Measurements from ENCODE around the gene PPP2R1B. TPM values are rescaled to one million over a fixed set of nuclear protein-coding genes. Genes with fewer than 3 reads are reported as not detected.
A peak's percentile ranks its signal among the peaks of the same experiment; 100 is the strongest.

The PPP2R1B gene
- total RNA-seq, 2 donors from 2014 or later, result 24.7 to 41.5 TPM

GRCh38 chr11:111735262-111736116 is 30.7 kb downstream of the PPP2R1B start:
- TF ChIP-seq, protein P1, sequence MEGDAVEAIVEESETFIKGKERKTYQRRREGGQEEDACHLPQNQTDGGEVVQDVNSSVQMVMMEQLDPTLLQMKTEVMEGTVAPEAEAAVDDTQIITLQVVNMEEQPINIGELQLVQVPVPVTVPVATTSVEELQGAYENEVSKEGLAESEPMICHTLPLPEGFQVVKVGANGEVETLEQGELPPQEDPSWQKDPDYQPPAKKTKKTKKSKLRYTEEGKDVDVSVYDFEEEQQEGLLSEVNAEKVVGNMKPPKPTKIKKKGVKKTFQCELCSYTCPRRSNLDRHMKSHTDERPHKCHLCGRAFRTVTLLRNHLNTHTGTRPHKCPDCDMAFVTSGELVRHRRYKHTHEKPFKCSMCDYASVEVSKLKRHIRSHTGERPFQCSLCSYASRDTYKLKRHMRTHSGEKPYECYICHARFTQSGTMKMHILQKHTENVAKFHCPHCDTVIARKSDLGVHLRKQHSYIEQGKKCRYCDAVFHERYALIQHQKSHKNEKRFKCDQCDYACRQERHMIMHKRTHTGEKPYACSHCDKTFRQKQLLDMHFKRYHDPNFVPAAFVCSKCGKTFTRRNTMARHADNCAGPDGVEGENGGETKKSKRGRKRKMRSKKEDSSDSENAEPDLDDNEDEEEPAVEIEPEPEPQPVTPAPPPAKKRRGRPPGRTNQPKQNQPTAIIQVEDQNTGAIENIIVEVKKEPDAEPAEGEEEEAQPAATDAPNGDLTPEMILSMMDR (IDR thresholded peaks at IDR 0.05), result no peak
- TF ChIP-seq POLR2A (IDR thresholded peaks at IDR 0.05), result peak in 1 of 3 donors; percentile 16
- DNase-seq (peak in 3 of 4 donors; percentile 67 to 74 (median 68)), ATAC-seq (peak; percentile 64)
- peaks cover 0 to 3% of the 10 kb centered on the region in 2 donors for H3K36me3 ChIP-seq (replicated peaks in 1 of 2; ENCODE audit: insufficient read depth in 1 of 2, low read depth in 2 of 2)
- WGBS, 2 donors, result 56 to 67% methylated on average over 11 to 19 of the region's 19 CpGs
- H3K4me1 ChIP-seq, result peaks cover 72% of the 10 kb centered on the region
- H3K27ac ChIP-seq, result peak overlapping the region; percentile 27 to 79 (median 72)
- H3K27me3 ChIP-seq, result no peaks in the 10 kb centered on the region
- H3K9me3 ChIP-seq, result no peaks in the 10 kb centered on the region
- H3K4me3 ChIP-seq, result no peak overlapping the region
- intact Hi-C loops (cut with DNase I), result no loop called here

GRCh38 chr11:111734954-111735261 is 31.3 kb downstream of the PPP2R1B start:
- no peak overlapping the region for H3K4me3 ChIP-seq
- TF ChIP-seq, protein P1 (IDR thresholded peaks at IDR 0.05), result no peak
- TF ChIP-seq POLR2A (IDR thresholded peaks at IDR 0.05), result peak in 1 of 3 donors; percentile 39
- H3K27me3 ChIP-seq, result no peaks in the 10 kb centered on the region
- no peaks in the 10 kb centered on the region for H3K9me3 ChIP-seq
- H3K4me1 ChIP-seq, result peaks cover 72% of the 10 kb centered on the region
- DNase-seq (no peak), ATAC-seq (no peak)
- H3K36me3 ChIP-seq (replicated peaks in 1 of 2; ENCODE audit: insufficient read depth in 1 of 2, low read depth in 2 of 2), result peaks cover 0 to 3% of the 10 kb centered on the region in 2 donors
- intact Hi-C loops (cut with DNase I), result no loop called here
- peak overlapping the region; percentile 27 to 79 (median 72) for H3K27ac ChIP-seq
- WGBS, 2 donors, result 86 to 89% methylated on average over 6 of the region's 6 CpGs

GRCh38 chr11:111734101-111734953 is 31.9 kb downstream of the PPP2R1B start:
- 77 to 86% methylated on average over 8 of the region's 8 CpGs for WGBS, 2 donors
- intact Hi-C loops (cut with DNase I), result no loop called here
- ATAC-seq (no peak), DNase-seq (no peak)
- Histone ChIP-seq H3K4me1 (peaks cover 72% of the 10 kb centered on the region), H3K9me3 (no peaks in the 10 kb centered on the region), H3K4me3 (no peak overlapping the region), H3K27me3 (no peaks in the 10 kb centered on the region), H3K27ac (peak overlapping the region; percentile 27 to 79 (median 72)), H3K36me3 (replicated peaks in 1 of 2; ENCODE audit: insufficient read depth in 1 of 2, low read depth in 2 of 2) (peaks cover 0 to 3% of the 10 kb centered on the region in 2 donors)
- TF ChIP-seq POLR2A (IDR thresholded peaks at IDR 0.05), result no peak
- TF ChIP-seq, protein P1 (IDR thresholded peaks at IDR 0.05), result no peak

GRCh38 chr11:111733611-111734088 is 32.5 kb downstream of the PPP2R1B start:
- H3K27ac ChIP-seq, result peak overlapping the region; percentile 27 to 79 (median 72)
- H3K4me3 ChIP-seq, result no peak overlapping the region
- peaks cover 0 to 3% of the 10 kb centered on the region in 2 donors for H3K36me3 ChIP-seq (replicated peaks in 1 of 2; ENCODE audit: insufficient read depth in 1 of 2, low read depth in 2 of 2)
- intact Hi-C loops (cut with DNase I), result no loop called here
- 69% methylated on average over 9 of the region's 9 CpGs; no CpG with 5 or more reads in 1 of the 2 donors for WGBS, 2 donors
- ATAC-seq, result no peak
- DNase-seq, result peak in 1 of 4 donors; percentile 28
- TF ChIP-seq POLR2A (IDR thresholded peaks at IDR 0.05), result no peak
- TF ChIP-seq, protein P1 (IDR thresholded peaks at IDR 0.05), result no peak
- peaks cover 72% of the 10 kb centered on the region for H3K4me1 ChIP-seq
- no peaks in the 10 kb centered on the region for H3K9me3 ChIP-seq
- H3K27me3 ChIP-seq, result no peaks in the 10 kb centered on the region
